Superior temporal gyrus (tissue), 1 donor: ENCODE results near the gene GNA14.
"Not testable (repeated sequence)": the region's sequence is repeated elsewhere in the genome, so short reads cannot be mapped to it uniquely, and the experiment has no call there.

Source experiments
- DNase-seq: peaks from one replicate; pipeline ENCODE4 v3.0.0-alpha.2; 2016; ENCODE audit errors: extremely low spot score

Gene GNA14

DNA sequence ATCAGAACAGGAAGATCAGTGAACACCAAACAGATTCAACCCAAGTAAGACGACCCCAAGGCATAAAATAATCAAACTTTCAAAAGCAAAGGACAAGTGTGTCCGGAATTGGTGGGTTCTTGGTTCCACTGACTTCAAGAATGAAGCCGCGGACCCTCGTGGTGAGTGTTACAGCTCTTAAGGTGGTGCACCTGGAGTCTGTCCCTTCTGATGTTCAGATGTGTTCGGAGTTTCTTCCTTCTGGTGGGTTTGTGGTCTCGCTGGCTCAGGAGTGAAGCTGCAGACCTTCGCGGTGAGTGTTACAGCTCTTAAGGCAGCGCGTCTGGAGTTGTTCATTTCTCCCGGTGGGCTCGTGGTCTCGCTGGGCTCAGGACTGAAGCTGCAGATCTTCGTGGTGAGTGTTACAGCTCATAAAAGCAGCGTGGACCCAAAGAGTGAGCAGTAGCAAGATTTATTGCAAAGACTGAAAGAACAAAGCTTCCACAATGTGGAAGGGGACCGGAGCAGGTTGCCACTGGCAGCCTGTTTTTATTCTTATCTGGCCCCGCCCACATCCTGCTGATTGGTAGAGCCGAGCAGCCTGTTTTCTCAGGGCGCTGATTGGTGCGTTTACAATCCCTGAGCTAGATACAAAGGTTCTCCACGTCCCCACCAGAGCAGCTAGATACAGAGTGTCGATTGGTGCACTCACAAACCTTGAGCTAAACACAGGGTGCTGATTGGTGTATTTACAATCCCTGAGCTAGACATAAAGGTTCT, 158.5 kb downstream of the GNA14 start:
- DNase-seq, result not testable (repeated sequence)

DNA sequence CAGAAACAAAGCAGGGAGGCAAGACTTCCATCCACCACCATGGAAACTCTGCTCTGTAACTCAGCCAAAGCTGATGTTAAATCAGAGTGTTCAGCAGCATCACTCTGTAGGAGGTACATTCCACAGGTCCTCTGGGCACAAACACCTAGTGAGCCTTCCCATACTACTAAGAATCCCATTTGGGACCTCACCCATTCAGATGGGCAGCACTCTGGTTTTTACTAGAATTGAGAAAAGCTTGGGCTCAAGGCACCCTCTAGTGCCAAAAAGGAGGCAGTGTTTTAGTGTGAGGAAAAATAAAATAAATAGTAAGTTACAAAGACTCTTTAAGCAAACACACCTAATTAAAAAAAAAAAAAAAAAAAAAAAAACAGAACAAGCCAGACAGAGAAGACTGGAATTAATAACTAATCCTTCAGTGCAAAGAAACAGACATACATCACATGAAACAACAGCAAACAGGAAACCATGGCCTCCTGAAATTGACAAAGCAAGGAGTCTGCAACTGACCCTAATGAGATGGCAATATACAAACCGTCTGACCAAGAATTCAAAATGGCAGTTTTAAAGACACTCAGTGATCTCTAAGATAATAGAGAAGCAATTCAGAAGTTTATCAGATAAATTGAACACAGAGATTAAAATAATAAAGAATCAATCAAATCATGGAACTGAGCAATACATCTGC, 159.5 kb downstream of the GNA14 start:
- DNase-seq, result no peak

DNA sequence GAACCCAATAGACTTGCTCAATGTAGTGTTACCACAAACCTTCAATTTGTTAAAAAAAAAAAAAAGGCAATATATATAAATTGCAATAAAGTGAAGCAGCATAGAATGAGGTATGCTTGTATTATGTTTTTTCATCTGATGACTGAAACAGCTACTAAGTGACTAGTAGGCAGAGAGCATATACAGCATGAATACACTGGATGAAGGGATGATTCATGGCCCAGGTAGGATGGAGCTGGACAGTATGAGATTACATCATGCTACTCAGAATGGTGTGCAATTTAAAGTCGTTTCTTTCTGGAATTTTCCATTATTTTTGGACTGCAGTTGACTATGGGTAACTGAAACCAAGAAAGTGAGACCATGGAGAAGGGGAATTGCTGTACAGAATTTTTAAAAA, 161.2 kb downstream of the GNA14 start:
- no peak for DNase-seq

DNA sequence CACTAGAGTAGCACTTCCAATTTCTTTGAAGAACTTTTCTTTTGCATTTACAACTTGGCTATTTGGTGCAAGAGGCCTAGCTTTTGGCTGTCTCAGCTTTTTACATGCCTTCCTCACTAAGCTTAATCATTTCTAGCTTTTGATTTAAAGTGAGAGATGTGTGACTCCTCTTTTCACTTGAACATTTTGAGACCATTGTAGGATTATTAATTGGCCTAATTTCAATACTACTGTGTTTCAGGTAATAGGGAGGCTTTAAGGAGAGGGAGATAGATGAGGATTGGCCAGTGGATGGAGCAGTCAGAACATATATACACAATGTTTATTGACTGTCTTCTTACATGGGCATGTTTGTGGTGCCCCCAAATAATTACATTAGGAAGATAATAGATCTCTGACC, 161.7 kb downstream of the GNA14 start:
- DNase-seq, result no peak

DNA sequence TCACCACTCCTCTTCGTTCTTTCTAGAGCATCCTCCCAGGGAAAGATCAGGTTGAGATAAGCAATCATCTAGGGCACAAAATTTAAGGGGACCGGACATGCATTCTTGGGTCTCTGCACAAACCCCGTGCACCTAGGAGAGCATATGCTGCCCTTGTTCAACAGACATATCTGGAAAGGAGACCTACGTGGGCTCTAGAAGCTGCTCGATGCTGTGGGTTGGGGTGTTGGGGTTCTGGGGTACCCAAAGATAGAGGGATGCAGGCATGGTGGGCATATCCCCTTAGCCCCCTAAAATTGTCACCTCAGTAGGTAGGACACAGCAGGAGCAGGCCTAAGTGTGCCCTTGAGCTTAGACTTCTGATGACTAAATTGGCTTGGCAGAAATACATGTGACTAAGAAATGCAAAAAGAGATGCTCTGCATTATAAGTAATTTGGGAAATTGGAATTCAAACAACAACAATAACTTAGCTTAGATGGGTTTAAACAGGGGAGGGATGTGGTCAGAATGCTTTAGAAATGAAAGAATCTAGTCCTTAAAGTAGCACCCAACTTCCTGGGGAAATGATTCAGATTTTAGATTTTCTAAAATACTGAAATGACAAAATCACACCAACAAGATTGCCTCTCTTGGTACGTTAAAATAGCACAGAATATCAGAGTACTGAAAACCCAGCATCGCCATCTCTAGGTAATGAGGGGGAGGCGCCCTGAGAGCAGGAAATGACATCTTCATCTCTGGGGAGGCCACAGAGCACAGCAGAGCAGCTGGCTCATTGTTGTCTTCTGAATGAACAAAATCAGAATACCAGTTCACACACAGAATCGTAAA, 172.3 kb downstream of the GNA14 start:
- no peak for DNase-seq

DNA sequence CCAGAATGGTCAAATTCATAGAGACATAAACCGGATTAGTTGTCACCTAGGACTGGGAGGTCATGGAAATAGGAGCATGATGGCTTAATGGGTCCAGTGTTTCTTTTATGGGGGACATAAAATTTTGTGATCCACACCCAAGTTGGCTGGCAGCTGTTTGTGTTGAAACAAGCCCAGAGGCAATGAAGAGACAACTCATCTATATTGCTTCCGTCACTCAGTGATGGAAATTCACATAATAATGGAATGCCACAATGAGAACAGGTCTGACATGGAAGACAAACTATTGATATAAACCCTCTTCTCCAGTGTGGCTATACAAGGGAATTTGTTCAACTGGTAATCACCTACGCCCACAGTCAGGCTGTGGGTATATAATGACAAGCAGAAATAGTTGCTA, 173.2 kb downstream of the GNA14 start:
- DNase-seq, result no peak

DNA sequence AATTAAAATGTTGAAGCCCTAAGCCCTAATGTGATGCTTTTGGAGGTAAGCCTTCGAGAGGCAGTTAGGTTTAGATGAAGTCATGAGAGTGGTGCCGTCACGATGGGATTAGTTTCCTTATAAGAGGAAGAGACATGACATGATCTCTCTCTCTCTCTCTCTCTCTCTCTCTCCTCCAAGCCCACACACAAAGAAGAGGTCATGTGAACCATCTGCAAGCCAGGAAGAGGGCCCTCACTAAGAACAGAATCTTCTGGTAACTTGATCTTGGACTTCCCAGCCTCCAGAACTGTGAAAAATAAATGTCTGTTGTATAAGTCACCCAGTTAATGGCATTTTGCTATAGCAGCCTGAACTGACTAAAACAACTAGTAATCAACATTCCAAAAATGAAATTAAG, 175.5 kb downstream of the GNA14 start:
- DNase-seq, result no peak

DNA sequence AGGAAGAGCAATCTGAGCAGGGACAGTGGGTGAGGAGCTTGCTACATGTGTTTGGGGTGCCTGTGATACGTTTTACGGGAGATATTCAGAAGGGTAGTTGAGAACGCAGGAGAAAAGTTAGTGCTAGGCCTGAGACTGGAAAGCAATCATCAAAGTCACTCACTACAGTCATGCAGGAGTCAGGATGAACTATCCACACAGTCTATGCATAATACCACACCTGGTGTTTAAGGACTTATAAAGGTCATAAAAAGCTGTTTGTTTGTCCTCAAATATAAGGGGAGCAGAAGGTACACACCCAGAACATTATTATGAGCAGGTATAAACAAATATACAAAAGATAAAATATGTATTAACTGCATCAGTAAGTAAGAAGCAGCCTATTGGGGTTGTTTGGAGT, 176.6 kb downstream of the GNA14 start:
- no peak for DNase-seq

DNA sequence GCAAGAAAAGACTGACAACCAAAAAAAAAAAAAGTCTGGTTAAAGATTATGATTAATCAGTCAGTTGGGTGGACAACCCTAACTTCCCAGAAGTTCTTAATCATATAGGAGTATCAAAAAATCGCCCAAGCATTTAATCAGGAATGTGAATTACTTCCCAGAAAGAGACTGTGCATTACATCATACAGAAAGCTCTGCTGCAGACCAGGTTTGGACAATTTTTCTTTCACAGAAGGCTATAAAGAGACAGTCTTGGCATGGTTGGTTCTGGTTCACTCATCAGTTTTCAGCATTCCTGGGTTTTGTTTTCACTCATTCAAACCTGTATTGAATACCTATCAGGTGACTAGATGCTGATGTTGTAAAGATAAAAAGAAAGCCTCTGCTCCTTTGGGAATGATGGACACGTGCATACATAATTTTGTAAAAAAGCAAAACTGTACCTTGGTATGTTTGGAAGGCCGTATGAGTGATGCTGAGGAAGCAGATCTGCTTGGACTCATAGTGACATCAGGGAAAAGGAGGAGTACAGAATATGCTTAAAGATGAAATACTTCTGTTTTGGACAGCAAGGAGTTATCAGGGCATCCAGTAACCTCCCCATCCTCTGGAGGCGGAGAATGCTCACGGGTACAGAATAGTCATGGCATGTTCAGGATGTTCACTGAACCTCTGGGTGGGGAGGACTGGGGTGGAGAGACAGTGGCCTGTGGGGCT, 178.4 kb downstream of the GNA14 start:
- no peak for DNase-seq

DNA sequence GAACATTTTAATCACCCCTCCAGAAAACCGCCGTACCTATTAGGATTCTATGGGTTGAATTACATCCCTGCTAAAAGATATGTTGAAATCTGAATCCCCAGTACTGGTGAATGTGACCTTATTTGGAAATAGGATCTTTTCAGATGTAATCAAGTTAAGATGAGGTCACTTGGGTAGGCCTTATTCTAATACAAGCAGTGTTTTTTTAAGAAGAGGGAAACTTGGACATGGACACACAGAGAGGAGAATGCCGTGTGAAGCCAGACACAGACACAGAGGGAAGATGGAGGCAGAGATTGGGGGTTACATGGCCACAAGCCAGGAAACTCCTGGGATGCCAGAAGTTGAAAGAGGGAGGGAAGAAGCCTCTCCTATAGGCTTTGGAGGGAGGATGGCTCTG, 183.5 kb downstream of the GNA14 start:
- DNase-seq, result no peak

DNA sequence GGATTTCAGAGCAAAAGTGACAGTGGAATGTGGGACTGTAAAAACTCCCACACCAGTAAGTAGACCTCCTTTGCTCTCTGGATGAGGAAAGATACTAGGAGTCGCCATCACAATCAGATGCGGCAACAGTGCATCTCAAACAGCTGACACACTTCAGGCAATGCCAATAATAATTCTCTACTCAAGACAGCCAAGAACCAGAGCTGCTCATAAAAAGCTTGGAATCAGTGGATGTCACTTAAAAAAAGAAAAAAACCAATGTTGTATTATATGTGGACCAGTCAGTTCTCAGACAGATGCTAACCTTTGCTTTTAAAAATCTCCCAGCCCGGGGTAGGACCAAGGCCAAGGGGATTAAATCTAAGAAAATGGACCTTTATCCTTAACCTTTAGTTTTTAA, 185.0 kb downstream of the GNA14 start:
- DNase-seq, result no peak

DNA sequence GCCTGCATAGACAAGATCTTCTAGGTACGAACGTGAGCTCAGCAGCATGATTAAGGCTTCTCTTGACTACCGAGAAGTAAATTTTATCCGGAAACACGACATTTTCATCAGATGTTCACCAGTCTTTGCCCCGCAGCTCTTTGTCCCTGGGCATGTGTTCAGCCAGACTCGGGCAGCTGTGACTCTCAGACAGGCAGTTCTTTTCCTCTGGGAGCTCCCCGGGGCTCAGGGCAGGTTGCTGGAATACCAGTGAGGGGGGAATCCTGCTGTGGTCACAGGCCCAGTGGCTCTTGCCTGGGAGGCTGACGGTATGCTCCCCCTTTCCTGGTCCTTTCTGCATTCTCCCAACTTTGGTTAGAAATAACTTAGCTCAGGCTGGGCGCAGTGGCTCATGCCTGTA, 186.1 kb downstream of the GNA14 start:
- DNase-seq, result no peak

DNA sequence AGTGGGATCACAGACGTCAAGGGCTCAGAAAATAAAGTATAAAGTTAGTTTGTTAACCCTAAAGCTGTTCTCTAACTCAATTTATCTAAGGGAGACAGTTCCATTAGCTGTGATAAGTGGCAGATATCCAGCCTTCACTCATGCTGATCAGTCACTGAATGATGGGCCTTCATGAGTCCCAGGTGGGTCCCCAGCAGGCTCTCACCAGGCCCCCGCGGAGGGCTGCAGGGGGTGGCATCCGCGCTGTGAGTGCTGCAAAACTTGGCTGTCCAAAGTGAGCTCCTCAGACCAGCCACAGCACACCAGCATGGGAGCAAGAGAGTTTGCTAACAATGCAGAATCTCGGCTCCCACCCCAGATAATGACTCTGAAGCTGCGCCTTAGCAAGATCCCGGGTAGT, 187.2 kb downstream of the GNA14 start:
- DNase-seq, result no peak

DNA sequence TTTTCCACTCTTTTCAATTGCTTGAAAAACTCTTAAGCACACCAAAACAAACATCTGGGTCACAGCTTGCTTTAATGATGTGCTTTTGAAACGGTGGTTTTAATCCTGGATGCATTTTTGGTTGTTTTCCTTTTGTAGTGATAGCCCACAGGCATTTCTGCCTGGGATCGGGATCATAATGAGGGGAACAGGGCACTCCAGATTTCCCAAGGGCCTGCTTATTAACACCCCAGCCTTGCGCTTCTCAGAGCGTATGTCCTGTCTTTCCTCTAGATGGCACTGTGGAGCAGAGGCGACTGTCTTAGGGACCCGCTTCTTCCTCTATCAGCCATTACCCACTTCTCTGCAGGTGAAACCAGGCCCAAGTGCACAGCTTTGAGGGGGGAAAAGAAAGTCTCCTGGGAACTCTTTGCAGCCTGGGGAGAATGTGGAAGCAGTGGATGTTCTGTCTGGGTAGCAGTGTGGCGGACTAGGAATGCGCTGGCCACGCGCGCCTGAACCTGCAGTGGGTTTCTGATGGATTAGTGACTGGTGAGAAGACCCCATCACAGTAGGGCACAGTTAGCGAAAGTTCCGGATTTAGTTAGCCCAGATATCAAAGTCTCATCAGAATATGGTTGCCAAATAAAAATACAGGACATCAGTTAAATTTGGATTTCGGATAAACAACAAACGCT, 190.1 kb downstream of the GNA14 start:
- DNase-seq, result peak; percentile 90

DNA sequence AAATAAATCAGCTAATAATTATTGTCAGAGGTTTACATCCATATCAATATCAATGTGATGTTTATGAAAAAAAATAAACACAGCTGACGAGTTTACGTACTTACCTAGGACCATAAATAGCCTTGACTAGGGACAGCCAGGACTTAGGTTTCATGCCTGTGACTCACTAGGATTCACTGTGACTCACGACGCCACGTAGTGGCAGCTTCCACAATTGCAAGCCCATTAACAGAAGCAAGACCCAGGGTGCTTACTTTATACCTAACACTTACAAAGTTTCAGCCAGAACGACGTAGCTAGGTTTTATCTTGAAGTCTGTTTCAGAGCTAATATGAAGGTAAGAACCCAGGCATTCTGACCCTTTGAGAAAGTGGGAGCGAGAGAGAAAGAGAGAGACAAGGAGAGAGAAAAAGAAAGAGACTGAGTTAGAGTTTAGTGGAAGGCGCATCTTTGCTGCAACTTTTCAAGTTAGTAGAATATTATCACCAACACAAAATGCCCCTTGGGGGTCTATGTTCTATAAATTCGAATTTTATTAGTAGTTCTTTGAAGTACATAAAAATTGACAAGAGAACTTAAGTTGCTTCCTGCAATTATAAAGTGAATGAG, 191.2 kb downstream of the GNA14 start:
- DNase-seq, result peak; percentile 94

DNA sequence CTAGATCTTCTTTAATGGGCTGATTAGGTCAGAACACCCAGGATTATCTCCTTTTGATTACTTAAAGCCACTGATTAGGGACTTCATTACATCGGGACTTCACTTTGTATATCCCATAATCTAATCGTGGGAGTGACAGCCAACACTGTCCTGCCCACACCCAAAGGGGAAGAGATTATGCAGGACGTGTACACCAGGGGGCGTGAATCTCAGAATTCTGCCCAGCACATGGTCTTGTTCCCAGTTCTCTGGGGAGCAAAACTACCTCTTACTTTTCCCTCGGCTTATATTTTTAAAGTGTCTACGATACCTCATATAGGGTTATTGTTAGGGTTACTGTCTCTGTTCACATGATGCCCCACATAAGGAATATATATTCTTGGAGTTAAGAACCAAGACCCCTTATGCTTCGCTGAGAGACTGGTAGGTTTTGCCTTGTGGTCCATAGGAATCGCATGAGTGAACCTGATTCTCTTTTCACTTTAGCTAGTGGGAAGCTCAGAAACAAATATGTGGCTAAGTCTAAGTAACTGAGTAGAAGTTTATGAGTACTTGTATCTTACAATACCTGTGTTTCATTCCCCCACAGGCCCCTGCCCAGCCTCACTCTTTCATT, 192.7 kb downstream of the GNA14 start:
- no peak for DNase-seq

DNA sequence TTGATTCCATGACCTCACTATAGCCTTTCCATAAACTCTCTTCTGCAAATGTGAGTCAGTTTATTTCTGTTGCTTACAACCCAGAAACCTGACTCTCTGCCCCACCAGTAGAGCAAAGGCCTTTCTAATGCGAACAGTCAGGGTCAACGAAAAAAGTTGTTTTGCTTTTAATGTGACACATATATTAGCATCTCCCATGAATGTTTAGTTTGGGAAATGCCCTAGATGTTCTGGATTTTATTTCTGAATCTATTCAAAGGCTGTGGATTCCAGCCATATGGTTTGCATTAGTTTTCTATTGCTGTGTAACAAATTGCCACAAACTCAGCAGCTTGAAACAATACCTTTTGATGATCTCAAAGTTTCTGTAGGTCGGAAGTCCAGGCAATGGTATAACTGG, 193.5 kb downstream of the GNA14 start:
- DNase-seq, result no peak

DNA sequence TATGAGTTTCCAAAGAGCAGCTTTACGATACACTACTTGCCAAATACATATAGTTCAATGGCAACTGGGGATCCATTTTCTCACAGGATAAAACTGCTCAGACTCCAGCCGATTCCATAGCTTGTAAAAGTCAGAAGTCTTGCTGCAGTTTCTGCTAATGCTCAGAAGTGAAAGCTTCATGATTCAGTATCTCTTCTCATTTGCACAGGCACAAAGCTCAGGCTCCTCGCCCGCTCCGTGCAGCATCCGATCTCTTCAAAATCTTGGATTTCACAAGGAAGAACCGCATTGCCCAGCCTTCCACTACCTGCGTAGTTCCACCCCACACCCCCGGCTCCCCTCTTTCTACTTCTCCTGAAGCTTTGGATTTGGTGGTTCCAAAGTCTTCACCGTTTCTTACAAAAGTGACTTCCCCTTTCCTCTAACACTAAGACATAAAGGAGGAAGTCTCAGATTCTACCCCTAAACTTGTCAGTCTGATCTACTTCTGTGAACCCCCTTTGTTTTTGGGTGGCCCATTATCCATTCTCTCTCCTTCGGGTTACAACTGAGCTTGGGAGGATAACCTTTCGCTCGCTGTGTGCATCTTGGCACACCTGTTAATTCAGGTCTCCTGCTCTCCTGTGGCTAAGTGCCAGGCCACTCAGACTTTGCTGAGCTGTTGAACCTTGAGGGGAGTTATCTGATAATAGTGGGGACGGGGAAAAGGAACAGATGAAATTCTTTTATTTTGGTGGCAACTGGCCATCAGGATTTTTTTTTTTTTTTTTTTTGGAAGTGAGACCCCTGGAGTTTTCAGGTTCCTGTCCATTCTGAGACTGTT, 194.1 kb downstream of the GNA14 start:
- no peak for DNase-seq

DNA sequence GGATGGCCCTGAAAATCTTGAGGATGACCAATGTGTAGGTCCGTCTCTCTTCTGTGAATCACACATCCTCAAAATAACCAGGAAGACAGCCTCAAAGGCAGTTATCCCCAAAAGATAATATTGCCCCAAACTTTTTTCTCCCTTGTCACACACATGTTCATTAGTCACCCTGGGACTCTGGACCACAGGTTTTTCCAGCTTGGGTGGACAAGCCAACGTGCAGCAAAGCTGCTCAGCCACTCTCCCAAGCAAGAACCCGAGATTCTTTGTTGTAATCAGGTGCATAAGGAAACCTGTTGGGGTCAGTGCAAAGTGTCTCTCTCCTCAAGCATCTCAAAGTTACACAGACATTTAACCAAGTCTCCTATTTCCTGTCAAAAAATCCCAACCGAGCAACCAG, 196.6 kb downstream of the GNA14 start:
- DNase-seq, result no peak

DNA sequence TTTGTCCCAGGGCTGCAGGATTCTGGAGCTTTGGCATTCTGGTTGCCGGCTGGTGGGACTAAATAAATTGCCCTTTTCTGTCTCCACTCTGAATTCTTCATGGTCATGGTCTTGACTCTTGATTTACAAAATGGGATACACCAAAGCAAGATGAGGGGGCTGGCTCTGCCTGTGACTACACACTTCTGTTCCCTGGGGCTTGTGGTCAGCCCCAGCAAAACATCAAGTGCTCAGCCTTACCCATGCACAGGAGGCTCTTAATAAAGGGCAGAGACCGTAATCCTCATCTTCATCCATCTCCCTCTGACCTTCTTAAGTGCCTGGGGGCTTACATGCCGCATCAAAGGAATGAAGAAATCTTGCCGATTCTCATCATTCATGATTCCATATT, 198.0 kb downstream of the GNA14 start:
- no peak for DNase-seq
